Measurements from ENCODE around the gene C2orf78. TPM values are rescaled to one million over a fixed set of nuclear protein-coding genes. Genes with fewer than 3 reads are reported as not detected.

Gene C2orf78
- total RNA-seq, 2 experiments from 2014 or later: not detected

DNA sequence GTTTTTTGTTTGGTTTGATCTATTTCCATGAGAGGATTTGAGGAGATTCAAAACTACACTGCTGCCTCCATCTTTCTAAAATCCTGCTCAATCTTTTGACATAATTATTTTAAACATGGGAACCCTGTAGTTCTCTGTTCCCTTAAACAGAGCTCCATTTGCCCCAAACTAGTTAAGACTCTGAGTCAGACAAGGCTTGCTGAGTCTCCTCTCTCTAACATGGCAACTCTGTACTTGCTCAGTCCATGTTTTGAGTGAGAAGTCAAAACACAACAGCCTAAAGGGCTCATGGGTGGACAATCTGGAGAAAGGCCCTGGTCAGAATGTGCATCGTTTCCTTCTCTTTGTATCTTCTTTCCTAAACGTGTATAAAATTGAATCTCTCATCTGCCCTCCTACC is 37.7 kb downstream of the C2orf78 start:
- Histone ChIP-seq H3K4me3 (ENCODE audit: low read depth, low read length, poor library complexity, severe bottlenecking) (no peak overlapping the region), H3K36me3 (ENCODE audit: insufficient read depth, low read length) (no peaks in the 10 kb centered on the region), H3K79me2 (ENCODE audit: insufficient read depth, low read depth, low read length) (no peaks in the 10 kb centered on the region), H3K9me3 (ENCODE audit: low read length) (no peaks in the 10 kb centered on the region), H3K27ac (ENCODE audit: low read depth, low read length, poor library complexity, severe bottlenecking) (no peak overlapping the region), H4K20me1 (ENCODE audit: insufficient read depth, low read length) (no peaks in the 10 kb centered on the region), H3K4me2 (ENCODE audit: low read length) (peak overlapping the region; percentile 53), H3K4me1 (ENCODE audit: insufficient read depth, low read length, poor library complexity, severe bottlenecking) (peaks cover 16% of the 10 kb centered on the region), H2AFZ (ENCODE audit: low read length) (peak overlapping the region; percentile 50; the same call in 1 of the 2 replicates), H3K9me2 (ENCODE audit: insufficient read depth, low read length) (no peaks in the 10 kb centered on the region)
- BruUV-seq (replicated peaks): no TSS peak
- DNase-seq (ENCODE audit: low spot score): no peak
- intact Hi-C loops (cut with micrococcal nuclease; ENCODE audit: unreplicated experiment): no loop called here
- ChIA-PET POLR2A (interaction anchor here (0.6 kb wide), 1 partner anchor 94 kb away, joined by 4 read pairs; no protein-coding TSS in a partner anchor), CTCF (ENCODE audit: unreplicated experiment) (interaction anchor here (0.6 to 1.0 kb wide), 2 partner anchors 288 to 570 kb away, joined by 3 to 4 read pairs; no protein-coding TSS in a partner anchor)
- TF ChIP-seq, protein P1, sequence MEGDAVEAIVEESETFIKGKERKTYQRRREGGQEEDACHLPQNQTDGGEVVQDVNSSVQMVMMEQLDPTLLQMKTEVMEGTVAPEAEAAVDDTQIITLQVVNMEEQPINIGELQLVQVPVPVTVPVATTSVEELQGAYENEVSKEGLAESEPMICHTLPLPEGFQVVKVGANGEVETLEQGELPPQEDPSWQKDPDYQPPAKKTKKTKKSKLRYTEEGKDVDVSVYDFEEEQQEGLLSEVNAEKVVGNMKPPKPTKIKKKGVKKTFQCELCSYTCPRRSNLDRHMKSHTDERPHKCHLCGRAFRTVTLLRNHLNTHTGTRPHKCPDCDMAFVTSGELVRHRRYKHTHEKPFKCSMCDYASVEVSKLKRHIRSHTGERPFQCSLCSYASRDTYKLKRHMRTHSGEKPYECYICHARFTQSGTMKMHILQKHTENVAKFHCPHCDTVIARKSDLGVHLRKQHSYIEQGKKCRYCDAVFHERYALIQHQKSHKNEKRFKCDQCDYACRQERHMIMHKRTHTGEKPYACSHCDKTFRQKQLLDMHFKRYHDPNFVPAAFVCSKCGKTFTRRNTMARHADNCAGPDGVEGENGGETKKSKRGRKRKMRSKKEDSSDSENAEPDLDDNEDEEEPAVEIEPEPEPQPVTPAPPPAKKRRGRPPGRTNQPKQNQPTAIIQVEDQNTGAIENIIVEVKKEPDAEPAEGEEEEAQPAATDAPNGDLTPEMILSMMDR (conservative IDR thresholded peaks at IDR 0.05; ENCODE audit: low read length): no peak
- TF ChIP-seq EZH2phosphoT487 (IDR thresholded peaks at IDR 0.05; ENCODE audit: borderline replicate concordance, low read depth, low read length): no peak

DNA sequence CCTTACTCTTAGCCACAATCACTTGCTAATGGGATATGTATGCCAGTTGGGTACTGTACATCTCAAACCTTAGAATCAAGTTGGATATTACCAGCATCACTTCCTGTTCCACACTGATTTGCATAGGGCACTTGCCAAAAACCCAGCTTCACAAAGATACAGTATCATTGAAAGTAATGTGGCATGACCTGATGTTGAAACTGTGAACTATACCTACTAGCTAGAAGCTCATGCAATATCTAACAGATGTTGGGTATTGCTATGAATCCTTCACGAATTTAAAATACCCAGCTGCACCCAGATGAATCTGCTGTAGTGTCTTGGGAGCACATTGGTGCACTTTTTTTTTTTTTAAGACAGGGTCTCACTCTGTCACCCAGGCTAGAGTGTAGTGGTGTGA is 38.3 kb downstream of the C2orf78 start:
- DNase-seq (ENCODE audit: low spot score): peak; percentile 36
- peak overlapping the region; percentile 53 for H3K4me2 ChIP-seq (ENCODE audit: low read length)
- H3K9me3 ChIP-seq (ENCODE audit: low read length): no peaks in the 10 kb centered on the region
- H3K79me2 ChIP-seq (ENCODE audit: insufficient read depth, low read depth, low read length): no peaks in the 10 kb centered on the region
- H3K36me3 ChIP-seq (ENCODE audit: insufficient read depth, low read length): no peaks in the 10 kb centered on the region
- no peaks in the 10 kb centered on the region for H3K9me2 ChIP-seq (ENCODE audit: insufficient read depth, low read length)
- ChIA-PET POLR2A (no interaction called here), CTCF (ENCODE audit: unreplicated experiment) (interaction anchor here (0.6 to 1.0 kb wide), 2 partner anchors 287 to 569 kb away, joined by 3 to 4 read pairs; no protein-coding TSS in a partner anchor)
- H3K27ac ChIP-seq (ENCODE audit: low read depth, low read length, poor library complexity, severe bottlenecking): no peak overlapping the region
- BruUV-seq (replicated peaks): no TSS peak
- peak overlapping the region; percentile 50; the same call in 1 of the 2 replicates for H2AFZ ChIP-seq (ENCODE audit: low read length)
- H3K4me1 ChIP-seq (ENCODE audit: insufficient read depth, low read length, poor library complexity, severe bottlenecking): peaks cover 20% of the 10 kb centered on the region
- intact Hi-C loops (cut with micrococcal nuclease; ENCODE audit: unreplicated experiment): no loop called here
- H3K4me3 ChIP-seq (ENCODE audit: low read depth, low read length, poor library complexity, severe bottlenecking): no peak overlapping the region
- TF ChIP-seq EZH2phosphoT487 (IDR thresholded peaks at IDR 0.05; ENCODE audit: borderline replicate concordance, low read depth, low read length): no peak
- TF ChIP-seq, protein P1 (conservative IDR thresholded peaks at IDR 0.05; ENCODE audit: low read length): no peak
- H4K20me1 ChIP-seq (ENCODE audit: insufficient read depth, low read length): no peaks in the 10 kb centered on the region

DNA sequence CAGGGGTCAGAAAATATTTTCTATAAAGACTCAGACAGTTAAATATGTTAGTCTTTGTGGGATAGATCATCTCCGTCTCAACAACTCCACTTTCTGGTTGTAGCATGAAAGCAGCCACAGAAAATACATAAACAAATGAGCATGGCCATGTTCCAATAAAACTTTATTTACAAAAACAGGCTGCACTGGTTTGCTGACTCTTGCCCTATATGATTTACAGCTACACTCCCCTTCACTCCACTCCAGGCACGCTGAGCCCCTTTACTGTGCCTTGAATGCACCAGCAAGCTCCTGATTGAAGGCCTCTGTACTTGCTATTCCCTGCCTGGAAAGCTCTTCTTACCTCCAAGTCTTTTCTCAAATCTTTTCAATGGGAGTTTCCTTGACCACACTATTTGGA is 39.0 kb downstream of the C2orf78 start:
- POLR2A ChIA-PET: no interaction called here
- Histone ChIP-seq H2AFZ (ENCODE audit: low read length) (peak overlapping the region; percentile 50; the same call in 1 of the 2 replicates), H3K4me3 (ENCODE audit: low read depth, low read length, poor library complexity, severe bottlenecking) (no peak overlapping the region), H3K79me2 (ENCODE audit: insufficient read depth, low read depth, low read length) (no peaks in the 10 kb centered on the region), H3K27ac (ENCODE audit: low read depth, low read length, poor library complexity, severe bottlenecking) (no peak overlapping the region), H3K9me3 (ENCODE audit: low read length) (no peaks in the 10 kb centered on the region), H3K4me1 (ENCODE audit: insufficient read depth, low read length, poor library complexity, severe bottlenecking) (peaks cover 27% of the 10 kb centered on the region), H3K4me2 (ENCODE audit: low read length) (peak overlapping the region; percentile 53; the same call in 1 of the 2 replicates), H3K36me3 (ENCODE audit: insufficient read depth, low read length) (no peaks in the 10 kb centered on the region), H3K9me2 (ENCODE audit: insufficient read depth, low read length) (no peaks in the 10 kb centered on the region), H4K20me1 (ENCODE audit: insufficient read depth, low read length) (no peaks in the 10 kb centered on the region)
- DNase-seq (ENCODE audit: low spot score): no peak
- BruUV-seq (replicated peaks): no TSS peak
- CTCF ChIA-PET (ENCODE audit: unreplicated experiment): interaction anchor here (1.0 kb wide), 1 partner anchor 568 kb away, joined by 4 read pairs; no protein-coding TSS in a partner anchor
- intact Hi-C loops (cut with micrococcal nuclease; ENCODE audit: unreplicated experiment): no loop called here
- TF ChIP-seq EZH2phosphoT487 (IDR thresholded peaks at IDR 0.05; ENCODE audit: borderline replicate concordance, low read depth, low read length): no peak
- TF ChIP-seq, protein P1 (conservative IDR thresholded peaks at IDR 0.05; ENCODE audit: low read length): no peak
